ENCODE data around the gene PARD3B. TPM values are rescaled to one million over a fixed set of nuclear protein-coding genes. Genes with fewer than 3 reads are reported as not detected.
A peak's percentile ranks its signal among the peaks of the same experiment; 100 is the strongest.

PARD3B gene
- total RNA-seq, 1 experiment from 2014 or later, result 0.68 TPM

GRCh38 chr2:204892506-204893255 is 347.4 kb downstream of the PARD3B start:
- DNase-seq (ENCODE audit: low spot score), result no peak

GRCh38 chr2:204896146-204896545 is 350.9 kb downstream of the PARD3B start:
- no peak for DNase-seq (ENCODE audit: low spot score)

- DNase-seq (ENCODE audit: low spot score), result no peak
Measured at GRCh38 chr2:204897561-204897960, 352.3 kb downstream of the PARD3B start.

GRCh38 chr2:204898928-204899640 is 353.8 kb downstream of the PARD3B start:
- DNase-seq (ENCODE audit: low spot score), result no peak

GRCh38 chr2:204899983-204900382 is 354.7 kb downstream of the PARD3B start:
- no peak for DNase-seq (ENCODE audit: low spot score)

- DNase-seq (ENCODE audit: low spot score), result no peak
Measured at GRCh38 chr2:204900487-204900886, 355.2 kb downstream of the PARD3B start.

- DNase-seq (ENCODE audit: low spot score), result peak; percentile 6
Measured at GRCh38 chr2:204900910-204901309, 355.6 kb downstream of the PARD3B start.

GRCh38 chr2:204901591-204901990 is 356.3 kb downstream of the PARD3B start:
- no peak for DNase-seq (ENCODE audit: low spot score)

- DNase-seq (ENCODE audit: low spot score), result no peak
Measured at GRCh38 chr2:204909791-204910190, 364.5 kb downstream of the PARD3B start.

GRCh38 chr2:204913312-204913711 is 368.0 kb downstream of the PARD3B start:
- DNase-seq (ENCODE audit: low spot score), result no peak

GRCh38 chr2:204913854-204914464 is 368.7 kb downstream of the PARD3B start:
- DNase-seq (ENCODE audit: low spot score), result no peak

- DNase-seq (ENCODE audit: low spot score), result no peak
Measured at GRCh38 chr2:204914708-204915107, 369.4 kb downstream of the PARD3B start.

- DNase-seq (ENCODE audit: low spot score), result no peak
Measured at GRCh38 chr2:204917089-204917701, 371.9 kb downstream of the PARD3B start.

GRCh38 chr2:204920776-204921175 is 375.5 kb downstream of the PARD3B start:
- no peak for DNase-seq (ENCODE audit: low spot score)

GRCh38 chr2:204923957-204924356 is 378.7 kb downstream of the PARD3B start:
- no peak for DNase-seq (ENCODE audit: low spot score)

GRCh38 chr2:204931562-204931961 is 386.3 kb downstream of the PARD3B start:
- no peak for DNase-seq (ENCODE audit: low spot score)

GRCh38 chr2:204933735-204934374 is 388.6 kb downstream of the PARD3B start:
- DNase-seq (ENCODE audit: low spot score), result no peak

GRCh38 chr2:204944927-204945326 is 399.7 kb downstream of the PARD3B start:
- DNase-seq (ENCODE audit: low spot score), result no peak

GRCh38 chr2:204945376-204945775 is 400.1 kb downstream of the PARD3B start:
- DNase-seq (ENCODE audit: low spot score), result no peak

GRCh38 chr2:204946892-204947291 is 401.6 kb downstream of the PARD3B start:
- no peak for DNase-seq (ENCODE audit: low spot score)

GRCh38 chr2:204947405-204947804 is 402.1 kb downstream of the PARD3B start:
- no peak for DNase-seq (ENCODE audit: low spot score)
